PC-3 (cell line): ENCODE measurements around the gene IL1RAPL1. TPM values are rescaled to one million over a fixed set of nuclear protein-coding genes. Genes with fewer than 3 reads are reported as not detected.

Source experiments
- ATAC-seq: fragments of 200-7000 bp; cut with Tn5 transposase; 2 replicates; pipeline ENCODE4 v1.9.1; 2020; ENCODE audit warnings: mild to moderate bottlenecking, moderate library complexity
- BruUV-seq: library from RNA; stranded (reverse); fragments of 400-500 nt; replicated peaks from 2 replicates; lab custom pipeline; 2021; lab: Mats Ljungman, UMichigan
- CTCF ChIA-PET: fragments of 300-600 bp; sonication (Branson Sonifier 250); formaldehyde crosslinking; loops from one replicate; lab custom pipeline; 2022; ENCODE audit warnings: antibody characterized with exemption; lab: Charles Lee
- POLR2A ChIA-PET: fragments of 300-600 bp; sonication (Branson Sonifier 250); formaldehyde crosslinking; loops from one replicate; lab custom pipeline; 2022; ENCODE audit warnings: antibody characterized with exemption; ENCODE audit not compliant: unreplicated experiment; lab: Charles Lee
- DNase-seq: peaks from one replicate; pipeline ENCODE4 v3.0.0-alpha.2; 2015
- H2AFZ ChIP-seq: fragments of 300-600 bp; sonication (generic); 2 replicates; pipeline ENCODE4 v1.6.0; 2016; ENCODE audit warnings: antibody characterized with exemption, low read length
- H3F3A ChIP-seq: fragments of 300-600 bp; sonication (generic); one replicate; pipeline ENCODE4 v1.6.0; 2017; ENCODE audit warnings: antibody characterized with exemption, low read length, control low read depth, mild to moderate bottlenecking; ENCODE audit not compliant: unreplicated experiment
- H3K27ac ChIP-seq: fragments of 300-600 bp; sonication (generic); 2 replicates; pipeline ENCODE4 v1.5.1; 2016; ENCODE audit warnings: mild to moderate bottlenecking, low read length
- H3K27me3 ChIP-seq: fragments of 300-600 bp; sonication (generic); 2 replicates; pipeline ENCODE4 v1.6.1; 2016; ENCODE audit warnings: low read length, mixed read lengths
- H3K36me3 ChIP-seq: fragments of 300-600 bp; sonication (generic); 2 replicates; pipeline ENCODE4 v1.6.1; 2016; ENCODE audit warnings: low read depth, mixed run types, low read length, mixed read lengths
- H3K4me1 ChIP-seq: fragments of 300-600 bp; sonication (generic); 2 replicates; pipeline ENCODE4 v1.5.1; 2016; ENCODE audit warnings: low read length; ENCODE audit not compliant: insufficient read depth
- H3K4me2 ChIP-seq: fragments of 300-600 bp; sonication (generic); 2 replicates; pipeline ENCODE4 v1.6.0; 2016; ENCODE audit warnings: low read length
- H3K4me3 ChIP-seq: fragments of 300-600 bp; sonication (generic); 2 replicates; pipeline ENCODE4 v1.5.1; 2016; ENCODE audit warnings: mild to moderate bottlenecking, low read length, mixed read lengths
- H3K79me2 ChIP-seq: fragments of 300-600 bp; sonication (generic); 2 replicates; pipeline ENCODE4 v1.6.1; 2017; ENCODE audit warnings: low read length, mixed read lengths
- H3K9ac ChIP-seq: fragments of 300-600 bp; sonication (generic); 2 replicates; pipeline ENCODE4 v1.6.0; 2016; ENCODE audit warnings: mild to moderate bottlenecking, low read length
- H3K9me2 ChIP-seq: fragments of 300-600 bp; sonication (generic); replicated peaks from 2 replicates; pipeline ENCODE4 v1.6.1; 2016; ENCODE audit warnings: mixed run types, low read length, mixed read lengths
- H3K9me3 ChIP-seq: fragments of 300-600 bp; sonication (generic); 2 replicates; pipeline ENCODE4 v1.6.1; 2016; ENCODE audit warnings: low read length, mixed read lengths
- H4K20me1 ChIP-seq: fragments of 300-600 bp; sonication (generic); 2 replicates; pipeline ENCODE4 v1.6.1; 2016; ENCODE audit warnings: low read length, mixed read lengths
- EZH2 ChIP-seq: fragments of 300-600 bp; sonication (generic); IDR thresholded peaks from one replicate; pipeline ENCODE4 v1.6.1; 2017; ENCODE audit warnings: antibody characterized with exemption, mild to moderate bottlenecking, low read length; ENCODE audit not compliant: unreplicated experiment
- EZH2phosphoT487 ChIP-seq: fragments of 300-600 bp; sonication (generic); IDR thresholded peaks from 2 replicates; pipeline ENCODE4 v1.6.1; 2018; ENCODE audit warnings: mild to moderate bottlenecking, antibody characterized with exemption, low read length, borderline replicate concordance
- intact Hi-C: fragments of 100-400 bp; cut with micrococcal nuclease; formaldehyde crosslinking; loops from 2 replicates; pipeline ENCODE4 v1.9.0; 2023
- total RNA-seq: library from RNA; depleted of rRNA; stranded (reverse); fragments of >200 nt; gene quantifications from 2 replicates; pipeline ENCODE4 v1.2.3, GENCODE V29; 2014
- TF ChIP-seq, protein P1 (sequence below): fragments of 300-600 bp; sonication (generic); conservative IDR thresholded peaks from 2 replicates; pipeline ENCODE4 v1.5.1; 2017; ENCODE audit warnings: antibody characterized with exemption, low read depth, mild to moderate bottlenecking, low read length

The IL1RAPL1 gene
- total RNA-seq, 1 experiment from 2014 or later = 0.44 TPM

DNA sequence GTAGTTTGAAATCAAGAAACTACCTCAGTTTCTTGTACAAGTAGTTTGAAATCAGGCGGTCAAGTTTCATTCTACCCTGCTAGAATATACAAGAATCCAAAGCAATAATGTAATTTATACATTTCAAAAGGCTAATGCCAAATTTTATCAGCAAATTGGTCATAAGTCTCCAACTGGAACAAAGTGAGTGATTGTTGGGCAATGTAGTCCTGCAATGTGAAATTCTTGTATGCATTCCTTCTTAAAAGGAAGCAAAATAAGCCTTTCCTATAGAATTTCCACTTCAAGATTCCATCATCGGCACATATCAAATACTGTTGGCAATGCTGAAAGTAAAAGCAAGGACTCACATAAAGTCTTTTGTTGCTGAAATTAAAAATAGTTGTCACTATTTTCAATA lies 334.9 kb downstream of the IL1RAPL1 start:
- H3K4me3 ChIP-seq = no peak overlapping the region
- ChIA-PET CTCF (no interaction called here), POLR2A (no interaction called here)
- no peak overlapping the region for H3K27ac ChIP-seq
- intact Hi-C loops = no loop called here
- no peaks in the 10 kb centered on the region for H3K27me3 ChIP-seq
- no peaks in the 10 kb centered on the region for H3K9me2 ChIP-seq
- no peaks in the 10 kb centered on the region for H3K79me2 ChIP-seq
- BruUV-seq = no TSS peak
- no peak overlapping the region for H3K4me2 ChIP-seq
- H2AFZ ChIP-seq = no peak overlapping the region
- no peaks in the 10 kb centered on the region for H3F3A ChIP-seq
- H3K9me3 ChIP-seq = no peaks in the 10 kb centered on the region
- no peaks in the 10 kb centered on the region for H3K36me3 ChIP-seq
- no peak for DNase-seq
- H3K9ac ChIP-seq = no peak overlapping the region
- TF ChIP-seq EZH2 = no peak
- TF ChIP-seq, protein P1, sequence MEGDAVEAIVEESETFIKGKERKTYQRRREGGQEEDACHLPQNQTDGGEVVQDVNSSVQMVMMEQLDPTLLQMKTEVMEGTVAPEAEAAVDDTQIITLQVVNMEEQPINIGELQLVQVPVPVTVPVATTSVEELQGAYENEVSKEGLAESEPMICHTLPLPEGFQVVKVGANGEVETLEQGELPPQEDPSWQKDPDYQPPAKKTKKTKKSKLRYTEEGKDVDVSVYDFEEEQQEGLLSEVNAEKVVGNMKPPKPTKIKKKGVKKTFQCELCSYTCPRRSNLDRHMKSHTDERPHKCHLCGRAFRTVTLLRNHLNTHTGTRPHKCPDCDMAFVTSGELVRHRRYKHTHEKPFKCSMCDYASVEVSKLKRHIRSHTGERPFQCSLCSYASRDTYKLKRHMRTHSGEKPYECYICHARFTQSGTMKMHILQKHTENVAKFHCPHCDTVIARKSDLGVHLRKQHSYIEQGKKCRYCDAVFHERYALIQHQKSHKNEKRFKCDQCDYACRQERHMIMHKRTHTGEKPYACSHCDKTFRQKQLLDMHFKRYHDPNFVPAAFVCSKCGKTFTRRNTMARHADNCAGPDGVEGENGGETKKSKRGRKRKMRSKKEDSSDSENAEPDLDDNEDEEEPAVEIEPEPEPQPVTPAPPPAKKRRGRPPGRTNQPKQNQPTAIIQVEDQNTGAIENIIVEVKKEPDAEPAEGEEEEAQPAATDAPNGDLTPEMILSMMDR = no peak
- TF ChIP-seq EZH2phosphoT487 = no peak
- no peaks in the 10 kb centered on the region for H3K4me1 ChIP-seq
- H4K20me1 ChIP-seq = no peaks in the 10 kb centered on the region
- no peak for ATAC-seq

DNA sequence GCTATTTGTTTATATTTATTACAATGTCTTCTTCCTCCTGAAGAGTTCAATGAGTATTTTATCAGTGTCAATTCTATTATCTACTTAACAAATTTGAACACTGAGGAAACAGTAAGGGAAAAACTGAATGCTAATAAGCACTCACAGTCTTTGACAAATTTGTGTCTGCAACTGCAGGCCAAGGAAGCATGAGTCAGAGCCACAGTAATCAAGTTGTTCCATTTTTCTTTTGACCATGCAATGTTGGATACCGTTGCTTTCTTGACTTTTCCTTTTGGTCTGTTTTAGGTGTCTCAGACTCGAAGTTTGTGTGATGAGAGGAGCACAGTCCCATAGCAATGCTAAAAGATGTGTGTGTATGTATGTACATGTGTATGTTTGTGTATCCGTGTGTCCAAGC lies 359.6 kb downstream of the IL1RAPL1 start:
- ATAC-seq (no peak), DNase-seq (no peak)
- ChIA-PET CTCF (no interaction called here), POLR2A (no interaction called here)
- BruUV-seq = no TSS peak
- Histone ChIP-seq H3K4me2 (no peak overlapping the region), H3K79me2 (no peaks in the 10 kb centered on the region), H3K27ac (no peak overlapping the region), H2AFZ (no peak overlapping the region), H3K9ac (no peak overlapping the region), H3K27me3 (no peaks in the 10 kb centered on the region), H3K4me1 (no peaks in the 10 kb centered on the region), H3F3A (no peaks in the 10 kb centered on the region), H3K36me3 (no peaks in the 10 kb centered on the region), H4K20me1 (no peaks in the 10 kb centered on the region), H3K9me3 (no peaks in the 10 kb centered on the region), H3K4me3 (no peak overlapping the region), H3K9me2 (no peaks in the 10 kb centered on the region)
- no peak for TF ChIP-seq EZH2phosphoT487
- TF ChIP-seq, protein P1 = no peak
- TF ChIP-seq EZH2 = no peak
- intact Hi-C loops = no loop called here

DNA sequence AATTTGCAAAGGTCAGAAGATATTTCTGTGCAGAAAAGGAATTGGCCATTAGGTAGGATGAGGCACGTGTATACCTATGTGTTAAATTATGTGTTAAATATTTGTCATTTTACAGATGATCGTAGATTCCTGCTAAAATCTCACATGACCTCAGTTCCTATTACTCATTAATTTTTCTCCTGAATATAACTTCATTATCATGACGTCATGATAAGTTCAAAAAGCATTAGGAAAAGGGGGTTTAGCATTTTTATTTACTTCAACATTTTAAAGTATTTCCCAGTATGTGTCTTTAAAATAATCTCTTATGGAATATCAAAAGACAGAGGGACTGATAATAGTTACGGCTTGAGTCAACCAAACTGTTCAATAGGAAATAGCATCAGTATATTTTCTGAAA lies 372.8 kb downstream of the IL1RAPL1 start:
- CTCF ChIA-PET = no interaction called here
- Histone ChIP-seq H3K27me3 (no peaks in the 10 kb centered on the region), H3K9me2 (no peaks in the 10 kb centered on the region), H3K79me2 (no peaks in the 10 kb centered on the region), H4K20me1 (no peaks in the 10 kb centered on the region), H3K4me3 (no peak overlapping the region), H3K9me3 (no peaks in the 10 kb centered on the region), H3K4me2 (no peak overlapping the region), H3K27ac (no peak overlapping the region), H3K4me1 (no peaks in the 10 kb centered on the region), H3K36me3 (no peaks in the 10 kb centered on the region), H2AFZ (no peak overlapping the region), H3K9ac (no peak overlapping the region), H3F3A (no peaks in the 10 kb centered on the region)
- TF ChIP-seq, protein P1 = no peak
- TF ChIP-seq EZH2phosphoT487 = no peak
- no peak for TF ChIP-seq EZH2
- BruUV-seq = no TSS peak
- POLR2A ChIA-PET = no interaction called here
- ATAC-seq (no peak), DNase-seq (no peak)
- intact Hi-C loops = no loop called here
